Measurements from ENCODE around the gene FGF14.

DNA sequence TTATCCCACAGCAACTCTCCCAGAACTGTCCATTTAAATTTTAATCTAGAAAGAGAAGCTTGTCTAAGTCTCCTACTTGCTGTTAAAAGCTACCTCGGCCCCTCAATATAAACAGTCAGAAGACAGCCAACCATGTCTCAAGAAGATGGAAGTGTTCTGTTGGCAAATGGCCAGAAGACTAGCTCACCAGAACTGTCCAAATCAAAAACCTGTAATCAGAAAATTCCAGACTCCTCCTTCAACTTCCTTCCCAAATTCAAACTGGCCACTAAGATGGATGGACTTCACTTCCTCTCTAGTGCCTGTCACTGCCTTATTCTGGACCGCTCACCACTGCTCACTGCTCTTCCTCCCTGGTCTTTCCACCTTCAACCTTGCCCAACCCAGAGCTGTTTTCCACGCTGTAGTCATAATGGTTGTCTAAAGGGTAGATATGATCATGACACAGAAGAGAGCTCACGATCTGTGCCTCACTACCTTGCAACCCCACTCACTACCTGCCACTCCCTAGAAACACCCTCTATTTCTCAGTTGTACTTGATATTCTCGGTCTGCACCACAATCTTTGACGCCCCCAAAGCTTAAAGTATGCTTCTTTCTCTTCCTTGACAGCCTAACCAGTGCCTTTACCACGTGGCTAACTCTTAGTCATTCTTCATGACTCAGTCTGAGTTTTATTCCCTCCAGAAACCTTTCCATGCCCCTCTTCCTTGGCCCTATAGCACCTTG is 9.2 kb downstream of the FGF14 start:
- TF ChIP-seq RFX5 (IDR thresholded peaks at IDR 0.05; ENCODE audit: low read depth, low read length) (no peak), CTCF (conservative IDR thresholded peaks at IDR 0.05; ENCODE audit: low read depth, low read length) (no peak), POLR2A (IDR thresholded peaks at IDR 0.05; ENCODE audit: low read depth, low read length) (no peak), CEBPB (IDR thresholded peaks at IDR 0.05; ENCODE audit: low read depth, low read length) (no peak), SMC3 (IDR thresholded peaks at IDR 0.05; ENCODE audit: low read depth, low read length) (no peak), RAD21 (IDR thresholded peaks at IDR 0.05; ENCODE audit: low read length) (no peak)

Data from IMR-90 (cell line).